Measurements from ENCODE around the gene KLHL22. TPM values are rescaled to one million over a fixed set of nuclear protein-coding genes. Genes with fewer than 3 reads are reported as not detected.
"Not testable (repeated sequence)": the region's sequence is repeated elsewhere in the genome, so short reads cannot be mapped to it uniquely, and the experiment has no call there.

The KLHL22 gene
- total RNA-seq, 4 donors from 2014 or later, result 24.1 to 32.2 (median 28.4) TPM

DNA sequence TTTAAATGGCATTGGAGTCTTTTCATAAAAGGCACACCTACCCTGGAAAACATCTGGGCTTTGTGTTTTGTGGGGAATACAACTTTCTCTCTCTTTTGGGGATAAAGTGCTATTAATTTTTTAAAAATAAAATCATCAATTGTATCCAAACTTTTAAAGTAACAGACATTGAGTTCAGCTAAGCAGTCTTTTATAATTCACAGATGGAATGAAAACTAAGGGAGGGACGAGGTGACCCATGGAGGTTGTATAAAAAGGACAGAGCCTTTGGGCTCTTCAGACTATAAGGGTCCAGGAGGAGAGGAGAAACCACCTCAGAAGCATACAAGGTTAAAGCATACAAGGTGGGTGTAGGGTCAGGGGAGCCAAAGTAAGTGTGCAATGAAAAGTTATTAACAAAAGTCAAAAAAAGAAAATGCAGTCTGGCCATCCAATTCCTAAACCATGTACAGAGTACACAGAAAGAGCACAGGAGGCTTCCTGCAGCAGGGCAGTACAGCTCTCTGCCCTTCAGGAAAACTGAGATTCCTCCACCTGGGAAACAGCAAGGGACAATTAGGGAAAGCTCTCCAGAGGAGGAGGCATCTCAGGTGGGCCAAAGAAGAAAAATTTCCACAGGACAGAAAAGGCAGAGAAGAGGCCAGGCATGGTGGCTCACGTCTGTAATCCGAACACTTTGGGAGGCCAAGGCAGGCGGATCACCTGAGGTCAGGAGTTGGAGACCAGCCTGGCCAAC, 10.5 kb downstream of the KLHL22 start:
- intact Hi-C loops (cut with DNase I; ENCODE audit: low total_unique reads), result no loop called here
- in situ Hi-C loops (cut with MboI; ENCODE audit: low sequenced_read_pairs in 4 of 4), result no loop called here
- DNase-seq, result no peak
- no peak for TF ChIP-seq CTCF (IDR thresholded peaks at IDR 0.05 in 4 of 5, conservative IDR thresholded peaks at IDR 0.05 in 1 of 5)
- TF ChIP-seq POLR2A (IDR thresholded peaks at IDR 0.05), result no peak
- Histone ChIP-seq H3K4me1 (peaks cover 0 to 7% of the 10 kb centered on the region in 2 donors), H3K36me3 (no peaks in the 10 kb centered on the region), H3K4me3 (no peak overlapping the region), H3K27ac (no peak overlapping the region), H3K27me3 (no peaks in the 10 kb centered on the region), H3K9me3 (no peaks in the 10 kb centered on the region)
- ATAC-seq, result no peak

DNA sequence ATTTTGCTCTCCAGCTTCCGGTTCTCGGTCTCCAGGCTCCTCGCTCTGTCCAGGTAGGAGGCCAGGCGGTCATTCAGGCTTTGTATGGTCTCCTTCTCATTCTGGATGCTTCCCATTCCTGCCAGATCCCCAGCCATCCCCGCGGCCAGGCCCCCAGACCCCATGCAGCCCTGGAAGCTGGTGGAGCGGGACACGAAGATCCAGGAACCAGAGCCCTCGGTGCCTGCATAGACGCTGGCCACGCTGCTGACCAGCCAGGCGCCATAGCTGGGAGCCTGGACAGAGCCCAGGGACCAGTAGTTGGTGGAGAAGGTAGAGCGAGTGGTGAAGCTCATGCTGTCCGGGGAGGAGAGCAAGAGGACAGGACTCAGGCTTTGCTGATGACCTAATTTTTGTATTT, 11.8 kb downstream of the KLHL22 start:
- H3K27ac ChIP-seq, result no peak overlapping the region
- in situ Hi-C loops (cut with MboI; ENCODE audit: low sequenced_read_pairs in 4 of 4), result no loop called here
- H3K27me3 ChIP-seq, result no peaks in the 10 kb centered on the region
- H3K4me1 ChIP-seq, result peaks cover 0 to 7% of the 10 kb centered on the region in 2 donors
- H3K9me3 ChIP-seq, result no peaks in the 10 kb centered on the region
- TF ChIP-seq CTCF (IDR thresholded peaks at IDR 0.05 in 4 of 5, conservative IDR thresholded peaks at IDR 0.05 in 1 of 5) (no peak), POLR2A (IDR thresholded peaks at IDR 0.05) (no peak)
- H3K4me3 ChIP-seq, result no peak overlapping the region
- intact Hi-C loops (cut with DNase I; ENCODE audit: low total_unique reads), result no loop called here
- ATAC-seq (no peak), DNase-seq (no peak)
- no peaks in the 10 kb centered on the region for H3K36me3 ChIP-seq

DNA sequence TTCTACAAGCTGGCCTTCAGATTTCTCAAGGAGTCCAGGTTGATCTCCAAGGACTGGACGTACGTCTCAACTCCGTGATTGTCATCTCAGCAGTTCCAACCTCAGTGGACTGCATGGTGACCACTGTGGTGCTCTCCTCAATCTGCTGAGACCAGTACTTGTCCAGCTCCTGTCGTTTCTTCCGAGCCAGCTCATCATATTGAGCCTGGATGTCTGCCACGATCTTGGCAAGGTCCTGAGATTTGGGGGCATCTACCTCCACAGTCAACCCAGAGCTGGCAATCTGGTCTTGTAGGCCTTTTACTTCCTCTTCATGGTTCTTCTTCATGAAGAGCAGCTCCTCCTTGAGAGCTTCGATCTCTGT, 12.5 kb downstream of the KLHL22 start:
- DNase-seq; in situ Hi-C loops (cut with MboI; ENCODE audit: low sequenced_read_pairs in 4 of 4); H3K36me3 ChIP-seq; ATAC-seq; H3K4me1 ChIP-seq; H3K27ac ChIP-seq; H3K27me3 ChIP-seq; H3K4me3 ChIP-seq; H3K9me3 ChIP-seq; intact Hi-C loops (cut with DNase I; ENCODE audit: low total_unique reads): not testable (repeated sequence)

DNA sequence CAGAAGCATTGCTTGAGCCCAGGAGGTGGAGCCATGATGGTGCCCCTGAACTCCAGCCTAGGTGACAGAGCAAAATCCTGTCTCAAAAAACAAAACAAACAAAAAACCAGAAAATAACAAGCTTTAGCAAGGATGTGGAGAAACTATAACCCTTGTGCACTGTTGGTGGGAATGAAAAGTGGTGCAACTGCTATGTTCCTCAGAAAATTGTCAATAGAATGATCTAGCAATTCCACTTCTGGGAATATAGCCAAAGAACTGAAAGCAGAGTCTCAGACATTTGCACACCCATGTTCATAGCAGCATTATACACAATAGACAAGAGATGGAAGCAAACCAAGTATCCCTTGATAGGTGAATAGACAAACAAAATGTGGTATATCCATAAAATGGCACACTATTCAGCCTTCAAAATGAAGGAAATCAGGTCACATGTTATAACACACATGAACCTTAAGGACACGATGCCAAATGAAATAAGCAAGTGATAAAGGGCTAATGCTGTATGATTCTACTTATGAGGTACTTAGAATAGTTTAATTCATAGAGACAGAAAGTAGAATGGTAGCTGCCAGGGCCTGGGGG, 15.9 kb downstream of the KLHL22 start:
- Histone ChIP-seq H3K9me3 (no peaks in the 10 kb centered on the region), H3K27ac (no peak overlapping the region), H3K4me1 (no peaks in the 10 kb centered on the region), H3K36me3 (no peaks in the 10 kb centered on the region), H3K27me3 (no peaks in the 10 kb centered on the region), H3K4me3 (no peak overlapping the region)
- DNase-seq (no peak), ATAC-seq (no peak)
- TF ChIP-seq CTCF (IDR thresholded peaks at IDR 0.05 in 4 of 5, conservative IDR thresholded peaks at IDR 0.05 in 1 of 5) (no peak), POLR2A (IDR thresholded peaks at IDR 0.05) (no peak)
- in situ Hi-C loops (cut with MboI; ENCODE audit: low sequenced_read_pairs in 4 of 4) (no loop called here), intact Hi-C loops (cut with DNase I; ENCODE audit: low total_unique reads) (no loop called here)

GRCh38 chr22:20478059-20478458, 17.5 kb downstream of the KLHL22 start:
- in situ Hi-C loops (cut with MboI; ENCODE audit: low sequenced_read_pairs in 4 of 4); H3K9me3 ChIP-seq; H3K4me1 ChIP-seq; ATAC-seq; H3K27ac ChIP-seq; DNase-seq; intact Hi-C loops (cut with DNase I; ENCODE audit: low total_unique reads); H3K27me3 ChIP-seq; H3K36me3 ChIP-seq; H3K4me3 ChIP-seq: not testable (repeated sequence)

DNA sequence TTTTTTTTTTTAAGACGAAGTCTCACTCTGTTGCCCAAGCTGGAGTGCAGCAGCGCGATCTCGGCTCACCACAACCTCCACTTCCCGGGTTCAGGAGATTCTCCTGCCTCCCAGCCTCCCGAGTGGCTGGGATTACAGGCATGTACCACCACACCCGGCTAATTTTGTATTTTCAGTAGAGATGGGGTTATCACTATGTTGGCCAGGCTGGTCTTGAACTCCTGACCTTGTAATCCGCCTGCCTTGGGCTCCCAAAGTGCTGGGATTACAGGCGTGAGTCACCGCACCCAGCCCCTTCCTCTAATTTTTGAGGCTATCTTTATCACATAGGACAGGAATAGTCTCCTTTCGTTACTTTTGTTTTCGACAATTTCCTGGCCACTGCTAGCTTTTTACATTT, 20.0 kb downstream of the KLHL22 start:
- H3K4me1 ChIP-seq; H3K4me3 ChIP-seq; H3K36me3 ChIP-seq; ATAC-seq; H3K27ac ChIP-seq; DNase-seq; in situ Hi-C loops (cut with MboI; ENCODE audit: low sequenced_read_pairs in 4 of 4); intact Hi-C loops (cut with DNase I; ENCODE audit: low total_unique reads); H3K9me3 ChIP-seq; H3K27me3 ChIP-seq: not testable (repeated sequence)

Measured in gastrocnemius medialis (tissue), 4 donors.